Glomerular visceral epithelial cell (primary cell): Measurements from ENCODE around the gene FAM193B.
A peak's percentile ranks its signal among the peaks of the same experiment; 100 is the strongest.
"Not testable (repeated sequence)": the region's sequence is repeated elsewhere in the genome, so short reads cannot be mapped to it uniquely, and the experiment has no call there.

Source experiments
- DNase-seq: peaks from one replicate; pipeline ENCODE4 v3.0.0-alpha.2; 2016; ENCODE audit errors: extremely low spot score

Gene FAM193B

GRCh38 chr5:177486256-177486655 lies 68.1 kb downstream of the FAM193B start:
- no peak for DNase-seq

DNA sequence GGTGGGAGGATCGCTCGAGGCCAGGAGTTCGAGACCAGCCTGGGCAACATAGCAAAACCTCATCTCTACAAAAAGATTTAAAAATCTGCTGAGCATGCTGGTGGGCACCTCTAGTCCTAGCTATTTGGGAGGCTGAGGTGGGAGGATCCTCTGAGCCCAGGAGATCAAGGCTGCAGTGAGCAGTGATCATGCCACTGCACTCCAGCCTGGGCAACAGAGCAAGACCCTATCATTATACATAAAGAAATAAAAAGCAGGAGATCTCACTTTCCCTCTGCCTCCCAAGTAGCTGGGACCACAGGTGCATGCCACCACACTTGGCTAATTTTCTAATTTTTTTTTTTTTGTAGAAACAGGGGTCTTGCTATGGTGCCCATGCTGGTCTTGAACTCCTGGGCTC lies 68.6 kb downstream of the FAM193B start:
- not testable (repeated sequence) for DNase-seq

GRCh38 chr5:177484902-177485549 lies 69.3 kb downstream of the FAM193B start:
- DNase-seq: no peak

GRCh38 chr5:177483994-177484901 lies 70.1 kb downstream of the FAM193B start:
- no peak for DNase-seq

DNA sequence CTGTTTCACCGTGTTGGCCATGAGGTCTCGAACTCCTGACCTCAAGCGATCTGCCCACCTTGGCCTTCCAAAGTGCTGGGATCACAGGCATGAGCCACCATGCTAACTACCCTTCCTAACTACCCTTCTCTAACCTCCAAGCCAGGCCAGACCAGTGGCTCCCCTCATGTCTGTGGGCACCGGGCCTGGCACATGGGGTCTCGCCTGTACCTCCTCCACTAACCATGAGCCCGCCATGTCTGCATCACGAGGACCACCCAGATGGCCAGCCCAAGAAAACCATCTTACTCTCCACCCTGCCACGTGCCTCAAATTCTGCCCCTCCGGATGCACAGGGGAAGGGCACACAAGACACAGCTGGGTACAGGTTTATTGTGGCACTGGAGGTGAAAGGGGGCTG lies 71.3 kb downstream of the FAM193B start:
- no peak for DNase-seq

GRCh38 chr5:177482359-177482795 lies 72.0 kb downstream of the FAM193B start:
- no peak for DNase-seq

DNA sequence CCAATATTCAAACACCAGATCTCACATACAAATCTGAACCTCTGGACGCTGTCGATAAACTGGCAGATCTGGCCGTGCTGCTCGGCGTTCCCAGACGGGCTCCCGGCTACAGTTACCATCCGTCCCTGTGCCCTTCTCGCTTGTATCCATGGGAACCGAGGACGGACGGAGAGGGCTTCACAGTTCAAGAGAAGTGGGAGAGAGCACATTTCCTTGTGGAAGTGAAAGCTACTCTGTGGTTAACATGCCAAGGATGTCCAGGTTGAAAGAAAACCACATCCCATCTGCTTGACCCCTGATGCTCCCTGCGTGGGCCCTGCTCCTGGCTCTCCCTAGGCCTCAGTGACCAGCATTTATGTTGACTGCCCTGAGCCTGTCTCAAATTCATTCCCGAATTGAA lies 74.6 kb downstream of the FAM193B start:
- peak; percentile 87 for DNase-seq

DNA sequence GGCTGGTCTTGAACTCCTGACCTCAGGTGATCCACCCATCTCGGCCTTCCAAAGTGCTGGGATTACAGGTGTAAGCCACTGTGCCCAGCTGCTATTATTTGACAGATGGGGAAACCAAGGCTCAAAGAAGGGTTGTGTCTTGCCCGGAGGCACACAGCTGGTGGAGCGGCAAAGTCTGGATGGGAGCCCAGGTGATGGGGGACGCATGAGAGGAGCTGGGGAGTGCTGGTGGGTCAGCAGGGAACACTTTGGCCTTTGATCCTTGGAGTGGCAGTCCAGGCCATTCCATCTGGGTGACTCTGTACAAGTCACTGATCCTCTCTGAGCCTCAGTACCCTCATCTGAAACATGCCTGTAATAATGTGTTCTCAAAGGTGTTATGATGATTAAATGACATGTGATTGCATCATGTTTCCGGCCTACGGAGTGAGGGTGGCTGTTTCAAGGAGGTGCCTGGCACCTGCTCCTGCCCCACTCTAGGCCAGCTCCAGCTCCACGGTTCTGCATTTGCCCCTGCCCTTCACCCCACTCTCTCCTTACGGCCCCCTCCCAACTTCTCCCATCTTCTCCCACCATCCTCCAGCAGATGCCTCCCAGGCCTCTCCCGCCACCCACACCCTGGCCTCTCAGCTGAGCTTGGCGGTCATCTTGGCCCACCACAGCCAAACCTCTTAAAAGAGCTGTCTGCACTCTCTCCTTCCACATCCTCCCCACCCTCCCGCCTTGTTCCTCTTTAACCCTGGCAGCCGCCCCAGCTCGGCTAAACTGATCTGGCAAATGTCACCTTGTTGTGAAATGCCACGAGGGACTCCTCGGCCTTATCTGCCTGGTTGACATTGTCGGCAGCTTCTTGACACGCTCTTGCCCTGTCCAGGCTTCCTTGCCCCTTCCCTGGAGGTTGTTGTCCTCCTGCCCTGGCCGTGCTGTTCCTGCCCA lies 75.4 kb downstream of the FAM193B start:
- DNase-seq: no peak

DNA sequence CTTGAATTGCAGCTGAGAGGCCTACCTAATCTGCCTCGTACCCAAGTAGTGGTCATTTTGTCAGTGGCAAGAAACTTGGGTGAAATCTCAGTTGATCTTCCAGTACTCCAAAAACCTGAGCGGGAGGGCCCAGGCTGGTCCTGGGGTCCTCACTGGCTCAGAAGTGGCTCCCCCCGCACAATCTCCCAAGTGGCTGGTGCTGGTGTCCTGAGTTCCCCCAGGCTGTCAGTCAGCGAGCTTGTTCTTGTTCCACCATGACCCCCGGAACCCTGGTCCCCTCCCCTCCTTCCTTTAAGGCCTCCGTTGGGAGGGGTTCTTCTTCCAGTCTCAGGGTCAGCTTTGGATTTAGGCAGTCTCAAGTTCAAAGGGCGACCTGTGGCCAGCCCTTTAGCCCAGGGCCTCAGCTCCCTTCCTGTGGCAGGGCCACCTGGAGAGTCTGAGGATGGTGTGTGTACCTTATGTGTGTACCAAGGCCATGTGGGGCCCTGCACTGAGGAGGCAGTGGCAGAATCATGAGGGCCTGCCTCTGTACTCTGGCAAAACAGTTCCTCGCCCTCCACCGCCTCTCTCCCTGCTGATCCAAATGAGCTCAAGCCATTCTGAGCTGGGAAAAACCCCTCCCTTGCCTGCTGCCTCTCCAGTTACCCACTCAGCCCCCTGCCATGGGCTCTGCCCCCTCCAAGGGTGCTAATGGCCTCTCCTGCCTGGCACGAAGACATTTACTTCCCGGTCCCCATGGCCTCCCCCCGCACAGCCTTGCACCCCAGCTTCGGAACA lies 76.5 kb downstream of the FAM193B start:
- DNase-seq: no peak

GRCh38 chr5:177476531-177477233 lies 77.7 kb downstream of the FAM193B start:
- no peak for DNase-seq

DNA sequence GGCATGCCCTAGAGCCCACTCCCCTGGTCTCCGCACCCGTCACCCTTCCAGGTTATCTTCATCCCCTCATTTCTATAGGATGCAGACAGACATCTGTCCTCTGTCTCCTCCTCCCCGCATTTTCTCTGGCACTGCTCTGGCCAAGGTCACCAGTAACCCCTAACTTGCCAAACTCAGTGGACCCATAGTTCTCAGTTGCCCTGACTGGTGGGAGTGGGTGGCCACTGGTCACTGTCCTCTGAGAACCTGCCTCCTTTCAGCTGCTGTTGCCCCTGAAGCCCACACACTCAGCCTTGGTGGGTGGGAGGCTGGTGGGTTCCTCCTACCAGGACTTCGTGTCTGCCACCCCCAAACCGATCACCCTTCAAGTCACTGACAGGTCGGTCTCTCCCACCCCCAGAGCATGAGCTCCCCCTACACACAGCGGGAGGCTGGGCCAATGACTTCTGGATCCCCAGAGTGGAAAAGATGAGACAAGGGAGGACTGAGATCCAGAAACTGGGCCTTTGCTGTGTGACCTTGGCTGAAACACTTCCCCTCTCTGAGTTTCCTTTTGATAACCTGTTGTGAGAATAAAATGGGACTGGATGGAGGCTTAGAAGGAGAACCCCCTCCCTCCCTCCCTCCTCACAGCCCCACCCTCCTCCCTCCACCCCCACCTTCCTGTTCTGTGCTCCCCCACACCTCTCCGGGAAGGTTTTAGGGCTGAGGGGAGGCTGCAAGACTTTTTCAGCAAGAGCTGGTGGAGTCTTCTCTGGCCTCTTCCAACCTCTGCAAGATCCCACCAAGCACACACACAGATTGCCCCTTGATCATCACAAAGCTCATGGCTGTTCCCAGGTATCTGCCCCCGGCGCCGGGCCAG lies 78.6 kb downstream of the FAM193B start:
- no peak for DNase-seq

- DNase-seq: no peak
These were observed 79.4 kb downstream of the FAM193B start for GRCh38 chr5:177474846-177475562.

- DNase-seq: no peak
These were observed 80.3 kb downstream of the FAM193B start for GRCh38 chr5:177474002-177474476.

- peak; percentile 81 for DNase-seq
These were observed 80.8 kb downstream of the FAM193B start, which contains the start of gene DBN1 for GRCh38 chr5:177473443-177474001. Gene DBN1, minus strand, starts transcription at chr5:177473634. Its CDS starts 113 bp downstream, at chr5:177473521.

- peak; percentile 68 for DNase-seq
These were observed 81.6 kb downstream of the FAM193B start for GRCh38 chr5:177472460-177473442.

GRCh38 chr5:177471610-177472356 lies 82.6 kb downstream of the FAM193B start:
- DNase-seq: no peak
